Mesendoderm (in vitro differentiated cells): ENCODE data around the gene ARHGAP44.

Experiments used
- DNase-seq: peaks from one replicate; pipeline ENCODE4 v3.0.0; 2013
- H2AK5ac ChIP-seq: 2 replicates; pipeline ENCODE4 v1.6.1; 2013; ENCODE audit warnings: low read length, inconsistent platforms
- H2BK120ac ChIP-seq: 2 replicates; pipeline ENCODE4 v1.6.1; 2013; ENCODE audit warnings: low read depth, mild to moderate bottlenecking, low read length, moderate library complexity, mixed read lengths
- H2BK15ac ChIP-seq: replicated peaks from 2 replicates; pipeline ENCODE4 v1.6.1; 2013; ENCODE audit warnings: low read depth, mild to moderate bottlenecking, moderate library complexity
- H2BK5ac ChIP-seq: 2 replicates; pipeline ENCODE4 v1.6.1; 2013; ENCODE audit warnings: low read length, inconsistent platforms
- H3K18ac ChIP-seq: 2 replicates; pipeline ENCODE4 v1.6.1; 2013; ENCODE audit warnings: mild to moderate bottlenecking, low read length, mixed read lengths
- H3K23ac ChIP-seq: one replicate; pipeline ENCODE4 v1.6.1; 2013; ENCODE audit warnings: low read length
- H3K27ac ChIP-seq: 2 replicates; pipeline ENCODE4 v1.5.1; 2013; ENCODE audit warnings: low read depth, mild to moderate bottlenecking, inconsistent platforms, low read length, moderate library complexity
- H3K27me3 ChIP-seq: 2 replicates; pipeline ENCODE4 v1.6.1; 2013; ENCODE audit warnings: low read length, control low read depth, mild to moderate bottlenecking, inconsistent platforms; ENCODE audit not compliant: insufficient read depth, poor library complexity
- H3K36me3 ChIP-seq: 2 replicates; pipeline ENCODE4 v1.6.1; 2013; ENCODE audit warnings: low read length, inconsistent platforms; ENCODE audit not compliant: control insufficient read depth, insufficient read depth
- H3K4ac ChIP-seq: one replicate; pipeline ENCODE4 v1.6.1; 2013; ENCODE audit warnings: low read depth, mild to moderate bottlenecking, low read length, moderate library complexity
- H3K4me1 ChIP-seq: 2 replicates; pipeline ENCODE4 v1.6.1; 2013; ENCODE audit warnings: low read depth, low read length, inconsistent platforms; ENCODE audit not compliant: control insufficient read depth
- H3K4me2 ChIP-seq: 2 replicates; pipeline ENCODE4 v1.6.1; 2013; ENCODE audit warnings: low read length
- H3K4me3 ChIP-seq: 2 replicates; pipeline ENCODE4 v1.5.1; 2013; ENCODE audit warnings: mild to moderate bottlenecking, low read length
- H3K56ac ChIP-seq: one replicate; pipeline ENCODE4 v1.6.1; 2013; ENCODE audit warnings: low read length
- H3K79me1 ChIP-seq: 2 replicates; pipeline ENCODE4 v1.6.1; 2013; ENCODE audit warnings: low read length, inconsistent platforms
- H3K79me2 ChIP-seq: 2 replicates; pipeline ENCODE4 v1.6.1; 2013; ENCODE audit warnings: mild to moderate bottlenecking, low read length; ENCODE audit not compliant: control insufficient read depth, insufficient read depth
- H3K9ac ChIP-seq: 2 replicates; pipeline ENCODE4 v1.6.1; 2013; ENCODE audit warnings: low read length, inconsistent platforms
- H4K5ac ChIP-seq: one replicate; pipeline ENCODE4 v1.6.1; 2013; ENCODE audit warnings: low read length
- H4K8ac ChIP-seq: one replicate; pipeline ENCODE4 v1.6.1; 2013; ENCODE audit warnings: low read depth, mild to moderate bottlenecking, control low read depth, low read length, moderate library complexity
- WGBS: extraction: QIAGEN DNeasy Blood & Tissue Kit; methylation state at CpG from one replicate; pipeline ENCODE4 v1.1.7; 2013; ENCODE audit warnings: low lambda C conversion rate, missing lambda C conversion rate; ENCODE audit not compliant: insufficient coverage; ENCODE audit errors: extremely low coverage; 5-methylcytosine and 5-hydroxymethylcytosine counted together

ARHGAP44 gene

DNA sequence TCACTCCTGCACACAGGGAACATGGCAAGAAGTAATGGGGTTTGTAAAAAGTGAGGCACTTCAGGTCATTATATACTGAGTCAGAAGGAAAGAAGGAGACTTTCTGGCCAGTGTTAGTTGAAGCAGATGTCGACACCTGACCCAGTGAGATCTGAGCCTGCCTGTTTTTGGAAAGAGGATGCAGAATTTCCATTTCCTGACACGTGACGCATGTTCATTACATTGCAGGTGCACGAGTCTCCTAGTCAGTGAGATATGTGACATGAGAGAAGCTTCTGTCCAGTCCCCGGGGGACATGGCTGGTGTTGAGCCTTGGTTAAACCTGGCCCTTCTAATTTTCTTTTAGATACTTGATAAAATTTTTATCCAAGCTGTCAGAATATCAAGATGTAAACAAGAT is 166.2 kb downstream of the ARHGAP44 start:
- no CpG with 5 or more reads among the region's 5 CpGs for WGBS
- Histone ChIP-seq H3K27ac (no peak overlapping the region), H3K4me3 (no peak overlapping the region), H3K9ac (no peak overlapping the region), H3K4me1 (no peaks in the 10 kb centered on the region), H3K4me2 (no peak overlapping the region), H3K23ac (no peak overlapping the region), H3K4ac (no peak overlapping the region), H3K56ac (no peak overlapping the region), H2BK5ac (no peak overlapping the region), H2AK5ac (no peak overlapping the region), H3K79me1 (no peaks in the 10 kb centered on the region), H2BK15ac (no peak overlapping the region), H3K27me3 (no peaks in the 10 kb centered on the region), H4K8ac (no peak overlapping the region), H3K79me2 (no peaks in the 10 kb centered on the region), H4K5ac (no peak overlapping the region), H2BK120ac (no peak overlapping the region), H3K36me3 (peaks cover 2% of the 10 kb centered on the region), H3K18ac (no peak overlapping the region)
- no peak for DNase-seq

DNA sequence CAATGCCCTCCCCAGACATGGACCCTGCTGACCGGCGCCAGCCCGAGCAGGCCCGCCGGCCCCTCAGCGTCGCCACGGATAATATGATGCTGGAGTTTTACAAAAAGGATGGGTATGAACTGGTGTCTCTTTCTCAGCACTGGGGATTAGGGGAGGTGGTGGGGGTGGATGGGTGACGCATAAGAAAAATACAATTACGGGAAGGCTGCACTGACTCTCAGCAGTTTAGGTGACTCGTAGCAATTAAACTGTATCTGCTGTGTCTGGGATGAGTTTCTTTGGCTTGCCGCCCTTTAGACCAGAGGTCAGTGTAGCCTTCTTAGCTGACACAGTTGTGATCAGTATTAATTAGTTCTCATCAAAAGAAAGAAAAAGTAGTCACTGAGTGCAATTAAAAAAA is 169.5 kb downstream of the ARHGAP44 start:
- no peak overlapping the region for H4K8ac ChIP-seq
- no CpG with 5 or more reads among the region's 12 CpGs for WGBS

DNA sequence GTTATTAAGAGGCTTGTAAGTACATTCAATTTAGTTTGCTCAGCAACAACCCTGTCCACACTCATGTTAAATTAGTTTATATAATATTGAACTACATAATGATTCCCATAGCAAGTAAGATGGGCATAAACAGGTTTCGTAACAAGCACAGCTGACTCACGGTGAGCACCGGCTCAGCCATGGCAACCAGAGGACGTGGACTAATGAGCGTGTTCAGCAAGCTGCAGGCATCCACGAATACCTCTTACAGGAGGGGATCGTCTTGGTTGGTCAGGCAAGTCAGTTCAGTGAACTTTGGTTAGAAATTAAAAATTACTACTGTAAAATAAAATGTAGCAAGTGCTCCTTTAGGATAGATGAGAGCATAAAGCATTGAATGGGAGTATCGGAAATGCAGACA is 170.1 kb downstream of the ARHGAP44 start:
- H4K5ac ChIP-seq, result no peak overlapping the region
- no peaks in the 10 kb centered on the region for H3K79me1 ChIP-seq

More for the DNA sequence above, 169.5 kb downstream of the ARHGAP44 start:
- Histone ChIP-seq H2BK15ac (no peak overlapping the region), H3K79me2 (no peaks in the 10 kb centered on the region), H3K79me1 (no peaks in the 10 kb centered on the region), H3K4ac (no peak overlapping the region), H3K56ac (no peak overlapping the region), H3K23ac (no peak overlapping the region), H3K27me3 (no peaks in the 10 kb centered on the region), H3K4me1 (no peaks in the 10 kb centered on the region), H3K4me3 (no peak overlapping the region), H3K18ac (no peak overlapping the region), H2BK5ac (no peak overlapping the region), H3K27ac (no peak overlapping the region), H3K36me3 (no peaks in the 10 kb centered on the region), H3K4me2 (no peak overlapping the region), H3K9ac (no peak overlapping the region), H4K5ac (no peak overlapping the region), H2AK5ac (no peak overlapping the region), H2BK120ac (no peak overlapping the region)
- DNase-seq, result no peak

DNA sequence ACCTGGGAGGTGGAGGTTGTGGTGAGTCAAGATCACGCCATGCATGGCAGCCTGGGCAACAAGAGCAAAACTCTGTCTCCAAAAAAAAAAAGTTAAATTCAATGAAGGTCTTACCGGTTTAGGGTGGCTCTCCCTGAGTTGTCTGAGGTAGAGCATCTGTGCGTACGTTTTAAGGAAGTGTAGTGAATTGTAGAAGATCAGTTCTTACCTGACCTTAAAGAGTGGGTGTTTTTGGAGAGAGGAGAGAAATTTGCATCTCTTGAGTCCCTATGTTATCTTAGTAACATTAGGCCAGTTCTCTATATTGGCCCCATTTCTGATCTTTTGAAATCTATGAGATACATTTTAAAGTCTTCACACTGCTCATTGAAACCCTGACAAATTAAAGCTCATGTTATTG is 172.4 kb downstream of the ARHGAP44 start:
- no peaks in the 10 kb centered on the region for H3K36me3 ChIP-seq
- H3K18ac ChIP-seq, result no peak overlapping the region
- H3K27me3 ChIP-seq, result no peaks in the 10 kb centered on the region
- H3K79me1 ChIP-seq, result no peaks in the 10 kb centered on the region
- H4K8ac ChIP-seq, result no peak overlapping the region
- no peaks in the 10 kb centered on the region for H3K4me1 ChIP-seq
- no peak overlapping the region for H2BK15ac ChIP-seq
- no peak overlapping the region for H4K5ac ChIP-seq
- no peak overlapping the region for H3K23ac ChIP-seq
- no peak overlapping the region for H2BK5ac ChIP-seq
- H3K9ac ChIP-seq, result no peak overlapping the region
- H3K4ac ChIP-seq, result no peak overlapping the region
- no peak overlapping the region for H2AK5ac ChIP-seq
- WGBS, result no CpG with 5 or more reads among the region's 4 CpGs
- no peak overlapping the region for H3K4me3 ChIP-seq
- no peak for DNase-seq
- no peak overlapping the region for H3K4me2 ChIP-seq
- H3K79me2 ChIP-seq, result no peaks in the 10 kb centered on the region
- no peak overlapping the region for H3K56ac ChIP-seq
- no peak overlapping the region for H2BK120ac ChIP-seq
- no peak overlapping the region for H3K27ac ChIP-seq

More for the DNA sequence above, 170.1 kb downstream of the ARHGAP44 start:
- Histone ChIP-seq H3K27ac (no peak overlapping the region), H2BK120ac (no peak overlapping the region), H3K23ac (no peak overlapping the region), H2BK15ac (no peak overlapping the region), H3K9ac (no peak overlapping the region), H3K4me3 (no peak overlapping the region), H3K27me3 (no peaks in the 10 kb centered on the region), H3K4me2 (no peak overlapping the region), H3K4me1 (no peaks in the 10 kb centered on the region), H3K4ac (no peak overlapping the region), H3K18ac (no peak overlapping the region), H3K56ac (no peak overlapping the region), H2AK5ac (no peak overlapping the region), H3K36me3 (no peaks in the 10 kb centered on the region), H2BK5ac (no peak overlapping the region), H4K8ac (no peak overlapping the region), H3K79me2 (no peaks in the 10 kb centered on the region)
- WGBS, result no CpG with 5 or more reads among the region's 8 CpGs
- DNase-seq, result no peak

DNA sequence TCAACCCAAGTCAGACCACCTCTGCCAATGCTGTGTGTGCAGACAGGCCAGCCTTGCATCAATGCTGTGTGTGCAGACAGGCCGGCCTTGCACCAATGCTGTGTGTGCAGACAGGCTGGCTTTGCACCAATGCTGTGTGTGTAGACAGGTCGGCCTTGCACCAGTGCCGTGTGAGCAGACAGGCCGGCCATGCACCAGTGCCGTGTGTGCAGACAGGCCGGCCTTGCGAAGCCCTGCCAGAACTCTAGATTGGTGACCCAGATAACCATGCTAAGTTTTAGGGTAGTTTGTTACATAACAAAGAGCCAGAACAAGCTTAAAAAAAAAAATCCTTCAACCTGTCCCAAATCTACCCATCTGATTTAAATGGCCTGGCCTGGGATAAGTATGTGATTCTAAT is 174.2 kb downstream of the ARHGAP44 start:
- H3K56ac ChIP-seq, result no peak overlapping the region
- H3K4ac ChIP-seq, result no peak overlapping the region
- no peak for DNase-seq
- H3K4me2 ChIP-seq, result no peak overlapping the region
- no peak overlapping the region for H2BK15ac ChIP-seq
- no peak overlapping the region for H3K23ac ChIP-seq
- H3K27me3 ChIP-seq, result no peaks in the 10 kb centered on the region
- H2BK5ac ChIP-seq, result no peak overlapping the region
- no peaks in the 10 kb centered on the region for H3K4me1 ChIP-seq
- H2AK5ac ChIP-seq, result no peak overlapping the region
- no peaks in the 10 kb centered on the region for H3K36me3 ChIP-seq
- no CpG with 5 or more reads among the region's 7 CpGs for WGBS
- no peak overlapping the region for H3K18ac ChIP-seq
- H2BK120ac ChIP-seq, result no peak overlapping the region
- H3K79me1 ChIP-seq, result no peaks in the 10 kb centered on the region
- H3K27ac ChIP-seq, result no peak overlapping the region
- H4K8ac ChIP-seq, result no peak overlapping the region
- H3K4me3 ChIP-seq, result no peak overlapping the region
- no peak overlapping the region for H4K5ac ChIP-seq
- no peak overlapping the region for H3K9ac ChIP-seq
- H3K79me2 ChIP-seq, result no peaks in the 10 kb centered on the region

DNA sequence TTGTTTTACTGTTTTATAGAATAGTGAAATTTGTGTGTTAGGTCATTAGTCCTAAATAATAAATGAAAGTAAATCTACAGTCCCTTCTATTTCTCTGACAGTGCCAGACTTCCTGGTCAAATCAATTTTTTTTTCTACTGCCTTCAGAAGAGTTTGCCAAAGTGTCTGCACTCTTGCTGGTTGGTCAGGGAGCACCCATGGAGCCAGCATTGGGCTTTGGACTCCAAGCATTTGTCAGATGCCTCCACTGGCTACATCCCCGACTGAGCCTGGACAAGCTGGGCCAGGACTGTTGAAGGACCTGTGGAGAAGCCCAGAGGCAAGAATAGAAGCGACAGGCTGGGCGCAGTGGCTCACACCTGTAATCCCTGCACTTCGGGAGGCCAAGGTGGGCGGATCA is 174.9 kb downstream of the ARHGAP44 start:
- no peak overlapping the region for H3K23ac ChIP-seq
- H2BK120ac ChIP-seq, result no peak overlapping the region
- no peak overlapping the region for H2BK15ac ChIP-seq
- no peak overlapping the region for H4K5ac ChIP-seq
- WGBS, result no CpG with 5 or more reads among the region's 5 CpGs
- H3K27ac ChIP-seq, result no peak overlapping the region
- H4K8ac ChIP-seq, result no peak overlapping the region
- no peak overlapping the region for H2AK5ac ChIP-seq
- no peaks in the 10 kb centered on the region for H3K27me3 ChIP-seq
- no peaks in the 10 kb centered on the region for H3K4me1 ChIP-seq
- H3K56ac ChIP-seq, result no peak overlapping the region
- H3K79me2 ChIP-seq, result no peaks in the 10 kb centered on the region
- H3K79me1 ChIP-seq, result no peaks in the 10 kb centered on the region
- H3K4ac ChIP-seq, result no peak overlapping the region
- no peaks in the 10 kb centered on the region for H3K36me3 ChIP-seq
- no peak overlapping the region for H3K4me3 ChIP-seq
- no peak for DNase-seq
- no peak overlapping the region for H2BK5ac ChIP-seq
- H3K9ac ChIP-seq, result no peak overlapping the region
- no peak overlapping the region for H3K18ac ChIP-seq
- H3K4me2 ChIP-seq, result no peak overlapping the region
